AG10803 (cell line): ENCODE measurements around the gene RBMS1.

ENCODE experiments used
- DNase-seq: peaks from one replicate; pipeline ENCODE4 v3.0.0; 2010; ENCODE audit warnings: low read depth
- H3K4me3 ChIP-seq: 2 replicates; pipeline ENCODE4 v1.5.1; 2011; ENCODE audit warnings: mild to moderate bottlenecking, low read length, control low read depth
- CTCF ChIP-seq: conservative IDR thresholded peaks from 2 replicates; pipeline ENCODE4 v1.5.1; 2011; ENCODE audit warnings: mild to moderate bottlenecking, low read length, control low read depth, inconsistent platforms

RBMS1 gene

GRCh38 chr2:160493227-160494028 lies at the start of gene RBMS1:
TSS of gene RBMS1 (minus strand) at chr2:160493807. CDS start at chr2:160493363, 444 bp downstream.
- DNase-seq: peak; percentile 63
- H3K4me3 ChIP-seq: peak within 1 kb of the TSS; percentile 79
- no peak for TF ChIP-seq CTCF

GRCh38 chr2:160541745-160542144 lies 48.1 kb upstream of the RBMS1 start:
- DNase-seq: no peak
- TF ChIP-seq CTCF: no peak
- no peak overlapping the region for H3K4me3 ChIP-seq

GRCh38 chr2:160538559-160539355 lies 45.1 kb upstream of the RBMS1 start:
- DNase-seq: no peak
- no peak for TF ChIP-seq CTCF
- H3K4me3 ChIP-seq: no peak overlapping the region

GRCh38 chr2:160538115-160538514 lies 44.5 kb upstream of the RBMS1 start:
- TF ChIP-seq CTCF: no peak
- no peak overlapping the region for H3K4me3 ChIP-seq
- no peak for DNase-seq

GRCh38 chr2:160534996-160535395 lies 41.4 kb upstream of the RBMS1 start:
- H3K4me3 ChIP-seq: no peak overlapping the region
- no peak for TF ChIP-seq CTCF

GRCh38 chr2:160534249-160534648 lies 40.6 kb upstream of the RBMS1 start:
- no peak overlapping the region for H3K4me3 ChIP-seq
- DNase-seq: no peak
- TF ChIP-seq CTCF: no peak

More at GRCh38 chr2:160534996-160535395, 41.4 kb upstream of the RBMS1 start:
- DNase-seq: no peak

GRCh38 chr2:160533482-160533881 lies 39.9 kb upstream of the RBMS1 start:
- no peak for TF ChIP-seq CTCF
- peak; percentile 4 for DNase-seq

More at GRCh38 chr2:160533482-160533881, 39.9 kb upstream of the RBMS1 start:
- H3K4me3 ChIP-seq: no peak overlapping the region
